IPS DF 19.7 (cell line): Measurements from ENCODE around the gene USP7.
"Not testable (repeated sequence)": the region's sequence is repeated elsewhere in the genome, so short reads cannot be mapped to it uniquely, and the experiment has no call there.

Experiments used
- DNase-seq: peaks from one replicate; pipeline ENCODE4 v3.0.0-alpha.2; 2013; ENCODE audit warnings: low read depth, low spot score

The USP7 gene

DNA sequence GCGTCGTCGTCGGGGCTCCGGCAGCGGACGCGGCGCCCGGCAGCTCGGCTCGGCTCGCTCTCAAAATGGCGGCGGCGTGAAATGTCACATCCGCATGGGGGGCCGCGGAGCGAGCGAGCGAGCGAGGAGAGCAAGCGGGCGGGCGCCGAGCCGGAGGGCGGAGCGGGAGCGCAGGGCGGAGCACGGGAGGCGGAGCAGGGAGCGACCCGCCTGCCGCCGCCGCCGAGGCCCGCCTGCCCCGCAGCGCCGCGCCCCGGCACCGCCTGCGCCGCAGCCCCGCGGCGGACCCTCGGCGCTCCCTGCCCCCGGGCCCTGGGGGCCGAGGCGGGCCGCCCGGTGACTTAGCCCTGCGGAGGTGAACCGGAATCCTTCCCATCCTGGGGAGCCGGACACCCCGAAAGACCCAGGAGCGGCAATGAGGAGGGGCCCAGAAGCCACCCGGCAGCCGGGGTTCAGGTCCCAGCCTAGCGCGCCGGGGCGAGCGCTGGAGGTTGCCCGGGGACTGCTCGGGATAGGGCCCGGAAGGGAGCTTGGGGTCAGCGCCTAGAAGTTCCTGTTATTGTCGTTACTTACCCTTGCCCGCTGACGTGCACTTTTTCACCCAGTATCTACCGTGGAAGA lies at the start of gene USP7:
USP7 (minus strand) TSS at position 86 of the 621 bp plus-strand sequence. CDS start 621 bp downstream, outside the sequence.
- DNase-seq, result no peak

DNA sequence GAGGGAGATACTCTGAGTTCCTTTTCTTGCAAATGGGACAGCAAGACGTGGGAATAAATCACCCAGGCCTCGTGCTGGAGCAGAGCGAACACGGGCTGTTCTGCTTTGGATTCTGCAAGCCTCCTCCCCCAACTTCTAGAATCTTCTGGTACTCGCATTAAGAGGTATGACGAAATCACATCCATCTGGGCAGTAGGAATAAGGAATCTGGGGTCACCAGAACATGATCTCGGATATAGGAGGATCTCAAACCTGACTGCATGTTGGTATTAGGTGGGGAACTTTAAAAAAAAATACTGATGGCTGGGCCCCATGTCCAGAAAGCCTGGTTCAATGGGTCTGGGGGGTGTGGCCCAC lies 49.8 kb upstream of the USP7 start:
- no peak for DNase-seq

DNA sequence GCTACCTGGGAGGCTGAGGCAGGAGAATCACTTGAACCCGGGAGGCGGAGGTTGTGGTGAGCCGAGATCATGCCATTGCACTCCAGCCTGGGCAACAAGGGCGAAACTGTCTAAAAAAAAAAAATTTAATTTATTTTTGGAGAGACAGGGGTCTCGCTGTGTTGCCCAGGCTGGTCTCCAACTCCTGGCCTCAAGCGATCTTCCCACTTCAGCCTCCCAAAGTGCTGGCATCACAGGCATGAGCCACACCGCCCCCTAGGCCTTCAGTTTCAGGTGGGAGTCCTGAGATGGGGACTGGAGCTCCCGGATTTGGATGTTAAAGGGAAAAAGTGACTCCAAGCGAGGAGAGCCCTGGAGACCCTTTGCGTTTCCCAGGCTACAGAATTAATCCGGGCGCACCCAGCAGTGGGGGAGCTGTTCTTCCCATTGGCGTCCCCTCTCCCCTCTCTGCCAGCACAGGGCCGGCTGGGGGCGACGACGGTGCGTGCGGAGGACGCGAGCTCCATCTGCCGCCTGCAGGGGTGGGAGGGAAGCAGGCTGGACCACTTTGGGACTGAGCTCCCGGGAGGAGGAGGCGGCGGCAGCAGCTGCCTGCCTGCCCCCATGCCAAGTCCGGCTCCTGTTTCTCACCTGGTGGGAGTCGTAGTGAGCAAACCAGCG lies 49.3 kb upstream of the USP7 start:
- DNase-seq, result peak; percentile 45

DNA sequence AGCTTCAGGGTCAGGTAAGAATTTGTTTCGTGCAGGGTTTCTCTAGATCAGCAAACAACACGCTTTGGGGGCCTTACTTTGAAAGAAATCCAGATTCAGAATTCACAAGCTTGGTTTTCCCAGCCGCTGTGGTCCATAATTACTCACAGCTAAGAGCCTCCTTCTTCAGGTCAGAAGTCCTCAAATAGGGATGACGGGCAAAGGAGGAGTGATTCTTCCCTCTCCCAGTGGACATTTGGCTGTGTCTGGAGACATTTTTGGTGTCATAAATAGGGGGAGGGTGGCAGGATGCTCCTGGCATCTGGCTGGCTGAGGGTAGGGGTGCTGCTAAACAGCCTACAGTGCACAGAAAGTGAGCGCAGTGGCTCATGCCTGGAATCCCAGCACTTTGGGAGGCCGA lies 48.6 kb upstream of the USP7 start:
- no peak for DNase-seq

DNA sequence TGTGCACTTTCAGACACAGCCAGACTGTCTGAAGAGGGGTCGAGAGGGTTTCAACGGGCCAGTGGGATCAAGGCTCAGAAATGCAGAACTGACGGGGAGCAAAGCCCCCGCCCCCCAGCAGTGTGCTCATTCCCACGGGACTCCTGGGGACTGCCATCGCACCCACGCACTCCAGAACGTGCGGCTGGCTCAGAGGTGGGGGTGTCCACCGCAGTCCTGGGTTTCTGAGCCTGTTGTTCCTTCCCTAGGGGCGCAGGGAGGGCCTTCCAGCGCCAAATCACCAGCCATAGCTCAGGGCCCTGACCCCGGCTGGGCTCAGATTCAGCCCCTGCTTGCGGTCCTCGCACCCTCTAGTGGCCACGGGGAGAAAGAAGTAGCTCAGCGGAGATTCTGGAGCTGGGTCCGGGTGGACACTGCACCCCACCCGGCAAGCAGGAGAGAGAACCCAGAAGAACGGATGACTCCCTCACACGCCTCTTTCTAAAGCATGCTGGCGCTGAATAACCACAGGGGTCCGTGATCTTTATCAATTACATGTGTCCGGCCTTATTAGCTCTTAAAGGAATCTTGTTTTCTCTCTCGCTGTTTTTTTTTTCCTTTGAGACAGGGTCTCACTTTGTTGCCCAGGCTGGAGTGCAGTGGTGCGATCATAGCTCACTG lies 45.0 kb upstream of the USP7 start:
- DNase-seq, result no peak

DNA sequence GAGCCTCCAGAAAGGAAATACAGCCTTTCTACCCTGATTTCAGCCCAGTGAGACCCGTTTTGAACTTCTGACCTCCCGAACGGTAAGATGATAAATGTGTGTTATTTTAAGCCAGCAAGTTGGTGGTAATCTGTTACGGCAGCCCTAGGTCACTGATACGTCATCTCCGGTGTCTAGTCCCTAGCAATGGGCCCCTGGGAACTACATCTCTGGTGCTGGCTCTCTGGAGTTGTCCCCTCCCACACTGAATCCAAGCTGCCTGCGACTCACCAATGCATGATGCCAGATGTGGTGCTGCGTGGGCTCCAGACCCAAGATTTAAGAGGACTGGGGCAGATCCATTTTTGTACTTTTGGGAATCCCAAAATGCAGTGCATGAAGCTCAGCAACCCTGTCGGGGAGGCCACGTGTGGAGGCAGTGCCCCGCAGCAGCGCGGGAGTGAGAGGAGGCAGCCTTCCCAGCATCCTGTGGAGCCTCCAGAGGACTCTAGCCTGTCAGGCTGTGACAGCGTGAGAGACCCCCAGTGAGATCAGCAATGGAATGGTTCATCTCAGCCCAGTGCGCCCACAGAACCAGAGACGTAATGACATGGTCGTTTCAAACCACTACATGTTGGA lies 43.6 kb upstream of the USP7 start:
- no peak for DNase-seq

DNA sequence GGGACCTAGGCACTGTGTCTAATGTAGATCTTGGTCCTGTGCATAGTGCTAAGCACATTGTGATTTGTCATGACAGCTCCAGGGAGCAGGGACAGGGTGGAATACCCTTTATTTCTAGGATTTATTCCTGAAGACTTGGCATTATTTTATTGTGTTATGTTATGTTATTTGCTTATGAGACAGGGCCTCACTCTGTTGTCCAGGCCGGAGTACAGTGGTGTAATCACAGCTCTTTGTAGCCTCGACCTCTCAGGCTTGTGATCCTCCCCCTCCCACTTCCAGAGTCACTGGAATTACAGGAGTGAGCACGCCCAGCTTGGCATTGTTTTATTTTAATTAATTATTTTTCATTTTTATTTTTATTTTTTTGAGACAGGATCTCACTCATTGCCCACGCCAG lies 40.5 kb upstream of the USP7 start:
- DNase-seq, result no peak

DNA sequence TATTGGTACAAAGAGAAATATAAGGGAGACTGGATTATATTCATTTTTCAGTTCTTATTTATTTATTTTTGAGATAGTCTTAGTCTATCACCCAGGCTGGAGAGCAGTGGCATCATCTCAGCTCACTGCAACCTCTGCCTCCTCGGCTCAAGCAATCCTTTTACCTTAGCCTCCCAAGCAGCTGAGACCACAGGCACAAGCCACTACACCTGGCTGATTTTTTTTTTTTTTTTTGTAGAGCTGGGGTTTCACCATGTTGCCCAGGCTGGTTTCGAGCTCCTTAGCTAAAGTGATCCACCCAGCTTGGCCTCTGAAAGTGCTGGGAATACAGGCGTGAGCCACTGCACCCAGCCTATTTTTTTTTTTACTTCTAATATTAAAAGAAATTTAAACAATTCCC lies 40.1 kb upstream of the USP7 start:
- no peak for DNase-seq

DNA sequence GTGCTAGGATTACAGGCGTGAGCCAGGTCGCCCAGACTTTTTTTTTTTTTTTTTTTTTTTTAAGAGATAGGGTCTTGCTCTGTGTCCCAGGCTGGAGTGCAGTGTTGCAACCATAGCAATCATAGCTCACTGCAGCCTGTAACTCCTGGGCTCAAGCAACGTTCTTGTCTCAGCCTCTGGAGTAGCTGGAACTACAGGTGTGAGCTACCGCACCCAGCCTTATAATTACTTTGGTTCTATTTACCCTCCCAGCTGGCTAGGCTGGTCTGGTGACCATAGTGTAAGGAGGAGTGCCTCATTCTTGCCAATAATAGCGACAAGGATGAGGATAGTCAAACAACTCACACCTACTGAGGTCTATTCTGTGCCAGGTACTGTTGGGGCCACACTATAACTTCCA lies 39.6 kb upstream of the USP7 start:
- no peak for DNase-seq

DNA sequence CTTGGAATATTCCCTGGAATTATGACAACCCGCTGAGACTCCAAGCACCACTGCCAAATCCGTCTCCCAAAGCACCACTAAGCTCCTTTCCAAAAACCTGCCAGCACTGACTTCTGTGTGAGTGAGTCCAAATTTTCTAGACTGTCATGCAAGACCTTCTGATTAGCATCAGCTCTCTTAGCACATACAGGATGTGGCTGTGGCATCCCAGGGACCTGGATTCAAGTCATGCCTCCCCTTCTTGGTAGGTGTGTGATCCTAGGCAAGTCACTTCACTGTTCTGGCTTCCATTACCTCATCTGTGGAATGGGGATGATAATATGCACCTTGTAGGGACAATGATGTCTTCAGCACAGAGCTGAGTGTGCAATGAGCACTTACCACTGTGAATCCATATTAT lies 38.3 kb upstream of the USP7 start:
- no peak for DNase-seq

DNA sequence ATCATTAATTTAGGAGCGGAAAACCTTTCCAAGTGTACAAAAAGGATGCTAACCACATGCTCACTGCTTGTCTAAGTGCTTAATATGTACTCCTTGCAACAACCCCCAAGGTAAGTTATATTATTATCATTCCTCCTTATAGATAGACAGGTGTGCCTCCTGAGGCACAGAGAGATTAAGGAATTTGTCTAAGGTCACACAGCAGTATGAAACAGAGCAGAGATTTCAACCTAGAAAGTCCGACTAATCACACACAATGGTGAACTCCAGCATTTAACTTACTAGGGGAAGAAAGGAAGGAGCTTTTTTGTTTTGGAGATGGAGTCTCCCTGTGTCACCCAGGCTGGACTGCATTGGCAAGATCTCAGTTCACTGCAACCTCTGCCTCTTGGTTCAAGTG lies 37.0 kb upstream of the USP7 start:
- DNase-seq, result no peak

DNA sequence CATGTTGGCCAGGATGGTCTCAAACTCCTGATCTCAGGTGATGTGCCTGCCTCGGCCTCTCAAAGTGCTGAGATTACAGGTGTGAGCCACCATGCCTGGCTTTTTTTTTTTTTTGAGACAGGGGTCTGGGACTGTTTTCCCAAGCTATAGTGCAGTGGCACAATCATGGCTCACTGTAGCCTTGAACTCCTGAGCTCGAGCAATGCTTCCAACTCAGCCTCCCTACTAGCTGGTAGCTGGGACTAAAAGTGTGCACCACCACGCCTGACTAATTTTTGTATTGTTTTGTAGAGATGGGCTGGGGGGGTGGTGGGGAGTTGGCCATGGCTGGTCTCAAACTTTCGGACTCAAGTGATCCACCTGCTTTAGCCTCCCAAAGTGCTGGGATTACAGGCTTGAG lies 36.1 kb upstream of the USP7 start:
- no peak for DNase-seq

DNA sequence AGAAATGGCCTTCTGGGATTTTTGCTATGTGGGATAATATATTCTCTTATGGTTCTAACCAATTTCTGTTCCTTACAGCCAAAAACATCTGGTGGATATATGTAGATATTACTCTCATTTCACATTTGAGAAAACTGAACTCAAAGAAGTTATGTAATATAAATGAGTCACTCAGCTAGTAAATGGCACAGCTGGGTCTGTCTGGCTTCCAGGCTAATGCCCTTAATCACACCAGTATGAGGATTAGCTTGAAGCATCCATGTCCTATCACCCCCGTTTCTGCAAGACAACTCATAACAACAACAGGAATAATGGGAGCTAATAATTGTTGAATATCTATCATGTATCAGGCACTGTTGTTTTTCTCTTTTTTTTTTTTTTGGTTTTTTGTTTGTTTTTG lies 34.4 kb upstream of the USP7 start:
- DNase-seq, result no peak

DNA sequence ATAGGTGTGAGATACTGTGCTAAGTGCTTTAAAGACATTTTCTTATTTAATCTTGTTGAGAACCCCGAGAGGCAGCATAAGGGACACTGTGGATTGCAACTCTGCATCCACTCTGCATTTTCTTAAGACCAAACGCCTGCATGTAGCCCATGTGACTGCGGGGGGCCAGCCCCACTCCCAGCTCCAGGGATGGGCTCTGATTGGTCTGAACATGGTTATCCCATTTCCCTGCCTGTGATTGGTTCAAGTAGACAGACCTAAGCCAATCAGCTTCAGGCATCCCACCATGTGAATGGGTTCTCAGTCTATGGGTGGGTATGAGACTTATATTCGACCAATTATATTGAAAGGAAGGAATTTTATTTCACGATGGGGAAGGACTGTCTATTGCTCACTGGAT lies 33.2 kb upstream of the USP7 start:
- peak; percentile 65 for DNase-seq

DNA sequence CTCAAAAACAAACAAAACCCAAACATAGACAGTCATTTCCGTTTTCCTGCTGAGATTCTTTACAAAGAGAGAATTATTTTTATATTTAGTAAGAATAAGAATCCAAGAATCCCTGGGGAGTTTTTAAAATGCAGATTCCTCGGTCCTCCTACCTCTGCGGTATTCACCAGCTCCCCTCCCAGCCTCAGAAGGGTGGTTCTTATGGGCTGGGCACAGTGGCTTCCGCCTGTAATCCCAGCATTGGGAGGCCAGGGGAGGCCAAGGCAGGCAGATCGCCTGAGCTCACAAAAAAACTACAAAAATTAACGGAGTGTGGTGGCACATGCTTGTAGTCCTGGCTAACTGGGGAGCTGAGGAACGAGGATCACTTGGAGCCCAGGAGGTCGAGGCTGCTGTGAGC lies 26.7 kb upstream of the USP7 start:
- DNase-seq, result no peak

DNA sequence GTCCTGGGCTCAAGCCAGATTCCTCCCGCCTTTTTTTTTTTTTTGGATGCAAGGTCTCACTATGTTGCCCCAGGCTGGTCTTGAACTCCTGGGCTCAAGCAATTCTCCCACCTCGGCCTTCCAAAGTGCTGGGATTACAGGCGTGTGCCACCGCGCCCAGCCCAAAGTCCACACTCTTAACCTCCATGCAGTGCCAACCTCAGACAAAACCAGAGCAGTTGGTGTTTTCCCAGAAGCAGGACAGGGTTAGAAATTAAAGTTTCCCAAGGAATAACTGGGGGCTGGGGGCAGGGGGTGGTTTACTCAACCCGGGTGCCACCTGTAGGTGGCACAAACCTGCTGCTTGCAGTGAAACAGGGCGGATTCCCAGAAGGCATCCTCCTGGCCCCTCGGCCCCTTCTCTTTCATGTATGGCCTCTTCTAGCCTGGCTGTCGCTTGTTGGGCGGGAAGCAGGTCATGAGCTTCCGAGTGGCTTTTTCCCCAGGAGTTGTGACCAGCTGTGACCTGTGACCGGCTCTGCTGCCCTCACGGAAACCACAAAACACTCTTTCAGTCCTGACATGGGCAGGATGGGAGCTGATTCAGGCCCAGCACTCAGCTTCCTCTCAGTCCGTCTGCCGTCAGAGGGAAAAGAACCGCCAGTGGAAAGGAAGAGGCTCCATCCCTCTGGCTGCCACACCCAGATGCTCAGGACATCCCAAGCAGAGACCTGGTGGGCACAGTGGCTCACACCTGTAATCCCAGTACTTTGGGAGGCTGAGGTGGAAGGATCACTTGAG lies 25.6 kb upstream of the USP7 start:
- no peak for DNase-seq

DNA sequence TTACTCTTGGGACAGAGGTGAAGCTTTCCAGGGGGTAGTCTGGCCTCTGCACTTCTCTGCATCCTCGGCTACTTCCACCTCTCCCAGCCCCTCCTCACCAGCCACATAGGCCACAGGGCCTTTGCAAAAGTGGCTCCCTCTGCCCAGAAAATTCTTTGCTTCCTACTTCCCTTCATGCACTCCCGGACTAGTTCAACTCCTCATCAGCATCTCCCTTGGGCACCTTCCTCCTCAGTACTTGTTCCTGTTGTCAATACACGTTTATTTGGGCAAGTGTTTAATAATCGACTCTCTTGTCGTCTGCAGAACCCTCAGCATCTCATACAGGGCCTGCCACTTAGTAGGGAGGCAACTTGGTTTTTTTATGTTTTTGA lies 23.1 kb upstream of the USP7 start:
- no peak for DNase-seq

DNA sequence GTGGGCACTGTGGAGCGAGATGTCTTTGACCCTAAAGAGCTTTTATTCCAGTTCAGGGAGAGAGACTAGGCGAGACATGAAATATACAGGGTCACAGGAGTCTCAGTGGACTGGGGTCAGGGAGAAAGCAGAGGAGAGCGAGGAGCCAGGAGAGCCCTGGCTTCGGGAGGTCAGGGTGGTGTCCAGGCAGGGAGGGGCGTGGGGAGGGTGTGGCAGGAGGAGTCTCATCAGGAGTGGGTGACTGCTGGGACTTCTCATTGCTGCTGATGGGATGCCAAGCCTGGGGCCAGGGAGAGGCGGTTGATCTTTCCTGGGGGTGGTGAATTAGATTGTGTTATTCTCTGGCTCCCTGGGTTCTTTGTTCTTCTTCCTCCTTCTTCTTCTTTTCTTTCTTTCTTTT lies 22.4 kb upstream of the USP7 start:
- no peak for DNase-seq

DNA sequence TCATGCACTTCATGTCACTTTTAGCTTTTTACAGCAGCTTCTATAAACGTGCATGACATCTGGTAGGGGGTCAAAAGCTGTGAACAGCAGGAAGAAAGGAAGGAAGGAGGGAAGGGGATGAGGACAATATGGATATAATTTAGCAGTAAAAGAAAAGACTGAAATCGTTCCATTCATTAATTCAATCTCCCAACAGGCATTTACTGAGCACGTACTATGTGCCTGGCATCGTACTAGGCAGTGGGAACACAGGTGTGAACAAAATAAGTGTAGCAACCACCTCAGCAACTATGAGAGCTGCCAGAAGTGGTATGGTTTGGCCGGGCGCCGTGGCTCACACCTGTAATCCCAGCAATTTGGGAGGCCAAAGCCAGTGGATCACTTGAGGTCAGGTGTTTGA lies 19.1 kb upstream of the USP7 start:
- no peak for DNase-seq

DNA sequence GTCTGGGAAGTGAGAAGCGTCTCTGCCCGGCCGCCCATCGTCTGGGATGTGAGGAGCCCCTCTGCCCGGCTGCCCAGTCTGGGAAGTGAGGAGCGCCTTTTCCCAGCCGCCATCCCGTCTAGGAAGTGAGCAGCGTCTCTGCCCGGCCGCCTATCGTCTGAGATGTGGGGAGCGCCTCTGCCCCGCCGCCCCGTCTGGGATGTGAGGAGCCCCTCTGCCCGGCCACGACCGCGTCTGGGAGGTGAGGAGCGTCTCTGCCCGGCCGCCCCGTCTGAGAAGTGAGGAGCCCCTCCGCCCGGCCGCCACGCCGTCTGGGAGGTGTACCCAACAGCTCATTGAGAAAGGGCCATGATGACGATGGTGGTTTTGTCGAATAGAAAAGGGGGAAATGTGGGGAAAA lies 18.2 kb upstream of the USP7 start:
- DNase-seq, result not testable (repeated sequence)

DNA sequence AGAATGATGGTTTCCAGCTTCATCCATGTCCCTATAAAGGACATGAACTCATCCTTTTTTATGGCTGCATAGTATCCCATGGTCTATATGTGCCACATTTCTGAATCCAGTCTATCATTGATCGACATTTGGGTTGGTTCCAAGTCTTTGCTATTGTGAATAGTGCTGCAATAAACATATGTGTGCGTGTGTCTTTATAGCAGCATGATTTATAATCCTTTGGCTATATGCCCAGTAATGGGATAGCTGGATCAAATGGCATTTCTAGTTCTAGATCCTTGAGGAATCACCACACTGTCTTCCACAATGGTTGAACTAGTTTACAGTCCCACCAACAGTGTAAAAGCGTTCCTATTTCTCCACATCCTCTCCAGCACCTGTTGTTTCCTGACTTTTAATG lies 12.5 kb upstream of the USP7 start:
- not testable (repeated sequence) for DNase-seq

DNA sequence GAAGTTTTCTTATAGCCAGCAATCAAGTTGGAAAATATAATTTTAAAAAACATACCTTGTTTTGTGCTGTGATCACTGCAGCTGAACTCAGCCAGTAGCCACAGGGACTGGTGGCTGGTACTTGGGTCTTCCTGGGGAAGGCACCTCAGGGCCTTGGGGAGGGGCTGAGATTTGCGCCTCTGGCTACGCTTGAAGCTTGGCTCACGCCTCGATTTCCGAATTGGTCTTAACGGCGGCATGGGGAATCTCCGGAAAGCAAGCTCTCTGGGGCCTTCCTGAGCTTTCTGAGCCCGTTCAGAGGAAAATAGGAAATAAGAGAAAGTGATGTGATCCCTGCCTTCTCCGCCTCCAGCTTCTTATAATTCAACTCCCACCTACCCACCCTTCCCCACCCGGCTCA lies 11.3 kb upstream of the USP7 start:
- DNase-seq, result no peak
